Glutamatergic neuron (in vitro differentiated cells): ENCODE measurements around the gene ASPG. TPM values are rescaled to one million over a fixed set of nuclear protein-coding genes. Genes with fewer than 3 reads are reported as not detected.

ENCODE experiments used
- DNase-seq: peaks from one replicate; pipeline ENCODE4 v3.0.0; 2022
- H3K27ac Mint-ChIP-seq: one replicate; pipeline ENCODE4 v1.8.0; 2020; ENCODE audit warnings: mild to moderate bottlenecking, mixed read lengths, inconsistent platforms; ENCODE audit not compliant: unreplicated experiment
- H3K27me3 Mint-ChIP-seq: one replicate; pipeline ENCODE4 v1.8.0; 2020; ENCODE audit warnings: mild to moderate bottlenecking, moderate library complexity, mixed read lengths, inconsistent platforms; ENCODE audit not compliant: unreplicated experiment
- H3K36me3 Mint-ChIP-seq: one replicate; pipeline ENCODE4 v1.8.0; 2020; ENCODE audit warnings: mild to moderate bottlenecking, mixed read lengths, inconsistent platforms; ENCODE audit not compliant: unreplicated experiment
- H3K4me1 Mint-ChIP-seq: one replicate; pipeline ENCODE4 v1.8.0; 2020; ENCODE audit warnings: mild to moderate bottlenecking, low read depth, mixed read lengths, inconsistent platforms; ENCODE audit not compliant: unreplicated experiment
- H3K4me3 Mint-ChIP-seq: one replicate; pipeline ENCODE4 v1.8.0; 2020; ENCODE audit warnings: mild to moderate bottlenecking, mixed read lengths, inconsistent platforms; ENCODE audit not compliant: unreplicated experiment
- H3K9me3 Mint-ChIP-seq: one replicate; pipeline ENCODE4 v1.8.0; 2020; ENCODE audit warnings: mild to moderate bottlenecking, moderate library complexity, mixed read lengths, inconsistent platforms; ENCODE audit not compliant: unreplicated experiment
- total RNA-seq: library from RNA; stranded (reverse); fragmentation: NEBNext Ultra II Directional; extraction: Animal tissue kit (Norgen Biotek cat#: 25700); gene quantifications from one replicate; pipeline ENCODE4 v1.2.1, GENCODE V29; 2021; ENCODE audit not compliant: unreplicated experiment
- TF ChIP-seq, protein P1 (sequence below): fragments of 200-600 bp; sonication (generic); IDR thresholded peaks from one replicate; pipeline ENCODE4 v1.5.0; 2021; ENCODE audit not compliant: partially characterized antibody, unreplicated experiment

The ASPG gene
- total RNA-seq, 1 donor from 2014 or later: not detected

DNA sequence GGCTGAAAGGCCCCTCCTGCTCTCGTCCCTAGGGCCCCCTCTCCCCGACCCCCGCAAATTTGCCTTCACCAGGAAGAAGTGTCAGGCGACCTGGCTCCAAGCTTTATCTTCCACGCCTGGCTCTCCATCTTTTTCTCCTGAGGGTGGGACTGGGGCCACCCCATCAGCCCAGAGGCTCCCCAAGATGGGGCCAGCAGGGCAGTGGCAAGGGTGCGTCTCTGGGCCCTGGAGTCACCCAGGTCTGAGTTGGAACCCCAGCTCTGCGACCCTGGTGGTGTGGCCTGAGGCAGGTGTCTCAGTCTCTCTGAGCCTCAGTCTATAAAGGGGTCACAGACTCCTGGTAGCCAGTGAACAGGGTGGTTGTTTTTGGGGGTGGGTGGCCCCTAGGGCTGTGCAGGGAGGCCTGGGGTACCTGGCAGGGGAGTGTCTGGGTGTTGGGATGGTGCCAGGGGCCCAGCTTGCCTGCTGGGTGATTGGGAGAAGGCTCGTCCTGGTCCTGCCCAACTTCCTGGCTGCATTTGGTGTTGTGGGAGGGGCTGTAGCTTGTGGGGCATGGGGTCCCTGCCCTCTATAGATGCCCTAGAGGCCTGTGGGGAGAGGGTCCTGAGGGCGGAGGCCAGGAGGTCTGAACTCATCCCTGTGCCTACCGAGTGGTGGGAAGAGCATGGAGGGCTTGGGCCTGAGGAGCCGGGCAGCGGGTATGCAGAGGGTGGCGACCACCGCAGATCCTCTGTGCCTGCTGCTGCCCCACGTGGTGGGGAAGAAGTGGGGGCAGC, 60.5 kb downstream of the ASPG start:
- Mint-ChIP-seq H3K36me3 (no peaks in the 10 kb centered on the region), H3K27ac (no peak overlapping the region), H3K27me3 (peaks cover 6% of the 10 kb centered on the region), H3K4me3 (no peak overlapping the region), H3K9me3 (peaks cover 3% of the 10 kb centered on the region), H3K4me1 (no peaks in the 10 kb centered on the region)
- no peak for DNase-seq
- TF ChIP-seq, protein P1, sequence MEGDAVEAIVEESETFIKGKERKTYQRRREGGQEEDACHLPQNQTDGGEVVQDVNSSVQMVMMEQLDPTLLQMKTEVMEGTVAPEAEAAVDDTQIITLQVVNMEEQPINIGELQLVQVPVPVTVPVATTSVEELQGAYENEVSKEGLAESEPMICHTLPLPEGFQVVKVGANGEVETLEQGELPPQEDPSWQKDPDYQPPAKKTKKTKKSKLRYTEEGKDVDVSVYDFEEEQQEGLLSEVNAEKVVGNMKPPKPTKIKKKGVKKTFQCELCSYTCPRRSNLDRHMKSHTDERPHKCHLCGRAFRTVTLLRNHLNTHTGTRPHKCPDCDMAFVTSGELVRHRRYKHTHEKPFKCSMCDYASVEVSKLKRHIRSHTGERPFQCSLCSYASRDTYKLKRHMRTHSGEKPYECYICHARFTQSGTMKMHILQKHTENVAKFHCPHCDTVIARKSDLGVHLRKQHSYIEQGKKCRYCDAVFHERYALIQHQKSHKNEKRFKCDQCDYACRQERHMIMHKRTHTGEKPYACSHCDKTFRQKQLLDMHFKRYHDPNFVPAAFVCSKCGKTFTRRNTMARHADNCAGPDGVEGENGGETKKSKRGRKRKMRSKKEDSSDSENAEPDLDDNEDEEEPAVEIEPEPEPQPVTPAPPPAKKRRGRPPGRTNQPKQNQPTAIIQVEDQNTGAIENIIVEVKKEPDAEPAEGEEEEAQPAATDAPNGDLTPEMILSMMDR: no peak

DNA sequence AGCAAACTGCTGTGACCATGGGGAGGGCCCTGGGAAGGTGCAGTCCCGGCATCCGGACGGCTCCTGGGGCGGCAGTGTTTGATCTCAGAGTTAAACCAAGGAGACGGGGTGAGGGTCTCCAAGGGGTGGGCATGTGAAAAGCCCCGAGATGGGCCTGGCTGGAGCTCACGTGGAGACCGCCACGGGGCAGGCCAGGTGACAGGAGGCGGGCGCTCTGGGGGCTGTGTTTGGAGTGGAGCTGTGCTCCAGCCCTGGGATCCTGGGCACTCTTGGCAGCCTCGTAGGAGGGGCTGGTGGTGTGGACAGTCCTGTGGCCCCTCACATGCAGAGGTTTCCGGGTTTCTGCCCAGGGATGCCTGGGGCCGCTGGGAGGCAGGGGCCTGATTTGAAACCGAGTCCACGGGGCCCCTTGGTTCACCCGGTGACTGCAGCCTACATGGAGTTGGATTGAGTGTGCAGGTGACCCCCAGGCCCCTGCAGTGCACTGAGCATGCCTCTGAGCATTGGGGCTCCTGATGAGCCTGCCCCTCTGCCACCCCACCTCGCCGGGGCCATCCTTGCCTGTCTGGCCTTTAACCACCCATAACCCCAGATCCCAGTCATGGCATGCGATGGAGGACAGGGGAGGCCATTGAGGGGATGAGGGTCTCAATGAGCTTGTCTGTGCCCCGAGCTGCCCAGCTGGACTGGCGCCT, 61.3 kb downstream of the ASPG start:
- H3K27me3 Mint-ChIP-seq: peaks cover 6% of the 10 kb centered on the region
- H3K36me3 Mint-ChIP-seq: no peaks in the 10 kb centered on the region
- TF ChIP-seq, protein P1: no peak
- no peak overlapping the region for H3K4me3 Mint-ChIP-seq
- H3K27ac Mint-ChIP-seq: no peak overlapping the region
- peak; percentile 16 for DNase-seq
- H3K4me1 Mint-ChIP-seq: no peaks in the 10 kb centered on the region
- H3K9me3 Mint-ChIP-seq: peaks cover 3% of the 10 kb centered on the region

DNA sequence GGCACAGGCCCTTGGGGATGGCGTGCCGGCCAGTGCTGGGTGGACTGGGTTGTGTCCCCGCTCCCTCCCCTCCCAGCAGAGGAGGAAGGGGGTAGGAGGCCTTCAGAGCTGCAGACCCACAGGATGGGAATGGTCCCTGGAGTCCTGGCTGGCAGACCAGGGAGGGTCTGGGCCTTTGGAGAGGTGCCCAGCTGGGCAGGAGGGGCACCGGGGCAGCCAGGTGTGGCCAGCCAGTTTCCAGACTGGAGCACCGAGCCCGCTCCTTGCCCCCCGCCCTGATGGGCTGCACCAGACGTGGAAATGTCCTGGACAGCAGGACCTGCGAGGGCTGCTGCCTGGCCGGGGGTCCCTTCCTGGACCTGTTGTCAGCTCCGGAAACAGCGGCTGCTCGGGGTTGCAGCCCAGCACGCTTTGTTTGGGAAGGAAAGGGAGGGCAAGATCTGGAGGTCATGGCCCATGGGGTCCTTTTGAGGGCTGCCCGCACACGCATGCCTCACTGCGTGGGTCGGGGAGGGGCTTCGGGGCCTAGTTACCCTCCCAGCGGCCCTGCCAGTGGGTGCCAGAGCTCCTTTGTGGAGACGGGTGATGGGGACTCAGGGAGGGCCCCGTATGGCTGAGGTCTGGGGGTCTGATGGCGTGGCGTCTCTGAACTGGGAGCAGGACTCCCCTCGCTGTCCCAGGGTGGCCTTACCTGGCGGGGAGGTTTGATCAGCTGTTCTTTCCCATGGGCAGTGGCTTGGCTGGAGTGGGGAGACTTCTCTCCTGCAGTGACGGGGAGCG, 62.0 kb downstream of the ASPG start:
- peak; percentile 24 for DNase-seq
- H3K4me1 Mint-ChIP-seq: no peaks in the 10 kb centered on the region
- no peak overlapping the region for H3K27ac Mint-ChIP-seq
- TF ChIP-seq, protein P1: no peak
- no peaks in the 10 kb centered on the region for H3K36me3 Mint-ChIP-seq
- H3K4me3 Mint-ChIP-seq: no peak overlapping the region
- H3K9me3 Mint-ChIP-seq: peaks cover 3% of the 10 kb centered on the region
- H3K27me3 Mint-ChIP-seq: peaks cover 6% of the 10 kb centered on the region

DNA sequence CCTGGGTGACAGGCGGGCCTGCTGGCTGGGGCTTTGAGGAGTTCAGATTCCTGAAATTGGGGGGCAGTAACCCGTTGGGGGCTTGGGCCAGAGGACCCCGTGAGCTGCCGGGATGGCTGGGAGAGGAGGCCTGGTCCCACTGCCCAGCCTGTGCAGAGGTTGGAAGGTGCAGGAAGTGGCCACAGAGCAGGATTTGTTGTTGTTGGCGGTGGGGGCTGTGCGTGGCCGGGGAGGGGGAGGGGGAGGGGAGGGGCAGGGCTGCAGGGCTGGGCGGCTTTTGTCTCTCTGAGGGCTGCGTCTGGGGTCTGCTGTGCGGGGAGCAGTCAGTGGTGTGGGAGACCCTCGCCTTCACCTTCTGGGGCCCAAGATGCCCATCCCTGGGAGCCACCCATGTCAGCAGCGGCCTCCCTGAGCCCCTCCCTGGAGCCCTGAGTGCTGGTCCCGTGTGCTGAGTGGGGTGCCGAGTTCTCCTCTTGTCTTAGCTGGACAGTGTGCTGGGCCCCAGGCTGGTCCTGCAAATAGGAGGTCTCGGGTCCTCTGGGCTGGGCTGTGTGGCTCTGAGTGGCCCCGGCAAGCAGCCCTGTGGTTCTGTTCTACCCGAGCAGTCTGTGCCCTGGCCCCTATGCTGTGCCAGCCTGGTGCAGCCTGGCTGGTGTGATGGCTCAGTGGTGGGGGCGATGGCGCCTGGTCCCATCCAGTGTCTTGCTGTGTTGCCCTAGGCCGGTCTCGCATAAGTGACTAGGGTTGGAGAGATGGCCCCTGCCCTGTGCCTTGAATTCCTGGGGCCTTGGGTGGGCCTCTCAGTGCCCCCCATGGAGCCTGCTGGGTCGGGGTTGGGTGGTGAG, 63.2 kb downstream of the ASPG start:
- DNase-seq: peak; percentile 18
- Mint-ChIP-seq H3K27ac (no peak overlapping the region), H3K4me3 (no peak overlapping the region), H3K9me3 (peaks cover 3% of the 10 kb centered on the region), H3K27me3 (peaks cover 6% of the 10 kb centered on the region), H3K36me3 (no peaks in the 10 kb centered on the region), H3K4me1 (no peaks in the 10 kb centered on the region)
- TF ChIP-seq, protein P1: no peak
